ENCODE data around the gene NRL. TPM values are rescaled to one million over a fixed set of nuclear protein-coding genes. Genes with fewer than 3 reads are reported as not detected.

NRL gene
- total RNA-seq, 1 donor from 2014 or later = 1.8 TPM

DNA sequence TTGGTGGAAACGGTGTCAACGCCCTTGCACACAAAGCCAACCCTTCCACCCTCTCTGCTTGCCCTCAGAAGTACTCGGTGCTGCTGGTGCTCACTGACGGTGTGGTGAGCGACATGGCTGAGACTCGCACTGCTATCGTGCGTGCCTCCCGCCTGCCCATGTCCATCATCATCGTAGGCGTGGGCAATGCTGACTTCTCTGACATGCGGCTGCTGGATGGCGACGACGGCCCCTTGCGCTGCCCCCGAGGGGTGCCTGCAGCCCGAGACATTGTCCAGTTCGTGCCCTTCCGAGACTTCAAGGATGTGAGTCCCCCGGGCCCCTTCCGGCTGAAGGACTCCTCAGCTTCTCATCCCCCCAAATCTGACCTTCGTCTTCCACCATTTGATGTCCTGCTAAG is 37.7 kb downstream of the NRL start:
- Mint-ChIP-seq H3K27ac (no peak overlapping the region), H3K4me3 (no peak overlapping the region), H3K36me3 (no peaks in the 10 kb centered on the region), H3K9me3 (no peaks in the 10 kb centered on the region), H3K4me1 (ENCODE audit: unreplicated experiment) (peaks cover 18% of the 10 kb centered on the region), H3K27me3 (peaks cover 25% of the 10 kb centered on the region)
- no peak for DNase-seq (ENCODE audit: extremely low spot score, unreplicated experiment)
- TF ChIP-seq, protein P1, sequence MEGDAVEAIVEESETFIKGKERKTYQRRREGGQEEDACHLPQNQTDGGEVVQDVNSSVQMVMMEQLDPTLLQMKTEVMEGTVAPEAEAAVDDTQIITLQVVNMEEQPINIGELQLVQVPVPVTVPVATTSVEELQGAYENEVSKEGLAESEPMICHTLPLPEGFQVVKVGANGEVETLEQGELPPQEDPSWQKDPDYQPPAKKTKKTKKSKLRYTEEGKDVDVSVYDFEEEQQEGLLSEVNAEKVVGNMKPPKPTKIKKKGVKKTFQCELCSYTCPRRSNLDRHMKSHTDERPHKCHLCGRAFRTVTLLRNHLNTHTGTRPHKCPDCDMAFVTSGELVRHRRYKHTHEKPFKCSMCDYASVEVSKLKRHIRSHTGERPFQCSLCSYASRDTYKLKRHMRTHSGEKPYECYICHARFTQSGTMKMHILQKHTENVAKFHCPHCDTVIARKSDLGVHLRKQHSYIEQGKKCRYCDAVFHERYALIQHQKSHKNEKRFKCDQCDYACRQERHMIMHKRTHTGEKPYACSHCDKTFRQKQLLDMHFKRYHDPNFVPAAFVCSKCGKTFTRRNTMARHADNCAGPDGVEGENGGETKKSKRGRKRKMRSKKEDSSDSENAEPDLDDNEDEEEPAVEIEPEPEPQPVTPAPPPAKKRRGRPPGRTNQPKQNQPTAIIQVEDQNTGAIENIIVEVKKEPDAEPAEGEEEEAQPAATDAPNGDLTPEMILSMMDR (conservative IDR thresholded peaks at IDR 0.05) = no peak

DNA sequence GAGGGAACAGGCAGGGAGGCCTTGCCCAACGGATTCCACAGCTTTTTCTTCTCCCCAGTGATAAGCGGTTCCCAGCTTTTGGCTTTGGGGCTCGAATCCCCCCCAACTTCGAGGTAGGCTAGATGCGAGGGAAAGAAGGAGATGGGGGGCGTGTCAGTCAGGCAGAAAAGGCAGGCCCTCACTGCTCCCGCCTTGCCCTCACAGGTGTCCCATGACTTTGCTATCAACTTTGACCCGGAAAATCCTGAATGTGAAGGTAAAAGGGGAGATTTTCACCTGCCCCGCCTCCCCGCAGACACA is 38.5 kb downstream of the NRL start:
- Mint-ChIP-seq H3K27ac (no peak overlapping the region), H3K36me3 (no peaks in the 10 kb centered on the region), H3K27me3 (peaks cover 21% of the 10 kb centered on the region), H3K4me1 (ENCODE audit: unreplicated experiment) (peaks cover 14% of the 10 kb centered on the region), H3K9me3 (no peaks in the 10 kb centered on the region), H3K4me3 (no peak overlapping the region)
- TF ChIP-seq, protein P1 (conservative IDR thresholded peaks at IDR 0.05) = no peak
- no peak for DNase-seq (ENCODE audit: extremely low spot score, unreplicated experiment)

GRCh38 chr14:24075485-24076301 is 39.1 kb downstream of the NRL start:
- no peak overlapping the region for H3K4me3 Mint-ChIP-seq
- TF ChIP-seq, protein P1 (conservative IDR thresholded peaks at IDR 0.05) = no peak
- peaks cover 23% of the 10 kb centered on the region for H3K27me3 Mint-ChIP-seq
- H3K36me3 Mint-ChIP-seq = no peaks in the 10 kb centered on the region
- DNase-seq (ENCODE audit: extremely low spot score, unreplicated experiment) = no peak
- no peak overlapping the region for H3K27ac Mint-ChIP-seq
- no peaks in the 10 kb centered on the region for H3K9me3 Mint-ChIP-seq
- peaks cover 12% of the 10 kb centered on the region for H3K4me1 Mint-ChIP-seq (ENCODE audit: unreplicated experiment)

DNA sequence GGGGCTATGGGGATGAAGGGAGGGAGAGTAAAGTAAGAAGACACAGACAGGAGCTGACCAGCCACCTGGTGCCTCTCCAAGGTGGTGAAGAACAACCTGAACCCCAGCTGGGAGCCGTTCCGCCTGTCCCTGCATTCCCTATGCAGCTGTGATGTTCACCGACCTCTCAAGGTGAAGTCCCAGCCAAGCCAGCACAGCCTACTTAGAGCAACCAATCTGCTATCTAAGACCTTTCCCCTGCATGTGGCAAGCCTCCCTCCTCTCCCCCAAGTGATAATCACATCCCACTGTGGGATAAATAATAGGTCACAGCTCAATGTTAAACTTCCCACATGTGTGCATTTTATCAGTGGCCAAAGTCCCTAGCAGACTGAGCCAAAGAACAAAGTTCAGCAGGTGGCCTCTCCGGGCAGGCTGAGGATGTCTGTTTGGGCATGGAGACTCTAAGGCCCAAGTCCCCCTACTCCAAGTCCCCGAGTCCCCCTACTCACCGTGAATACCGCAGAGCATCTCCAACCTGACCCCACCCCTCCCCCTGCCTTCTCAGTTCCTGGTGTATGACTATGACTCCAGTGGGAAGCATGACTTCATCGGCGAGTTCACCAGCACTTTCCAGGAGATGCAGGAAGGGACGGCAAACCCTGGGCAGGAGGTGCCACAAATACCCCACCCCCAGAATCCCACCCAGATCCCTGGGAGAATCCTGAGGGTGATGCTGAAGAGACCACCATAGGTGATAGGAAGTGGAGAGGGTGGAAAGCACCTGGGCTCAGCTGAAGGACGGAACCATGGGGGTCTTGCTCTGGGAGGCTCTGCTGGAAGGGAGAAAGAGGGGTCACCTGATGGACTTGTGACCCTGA is 39.9 kb downstream of the NRL start:
- no peak overlapping the region for H3K4me3 Mint-ChIP-seq
- H3K9me3 Mint-ChIP-seq = no peaks in the 10 kb centered on the region
- TF ChIP-seq, protein P1 (conservative IDR thresholded peaks at IDR 0.05) = no peak
- H3K27ac Mint-ChIP-seq = no peak overlapping the region
- DNase-seq (ENCODE audit: extremely low spot score, unreplicated experiment) = no peak
- peaks cover 3% of the 10 kb centered on the region for H3K4me1 Mint-ChIP-seq (ENCODE audit: unreplicated experiment)
- no peaks in the 10 kb centered on the region for H3K36me3 Mint-ChIP-seq
- H3K27me3 Mint-ChIP-seq = peaks cover 23% of the 10 kb centered on the region

- no peaks in the 10 kb centered on the region for H3K9me3 Mint-ChIP-seq
- no peak for DNase-seq (ENCODE audit: extremely low spot score, unreplicated experiment)
- H3K4me3 Mint-ChIP-seq = no peak overlapping the region
- TF ChIP-seq, protein P1 (conservative IDR thresholded peaks at IDR 0.05) = no peak
- H3K27ac Mint-ChIP-seq = no peak overlapping the region
- H3K27me3 Mint-ChIP-seq = peaks cover 20% of the 10 kb centered on the region
- H3K4me1 Mint-ChIP-seq (ENCODE audit: unreplicated experiment) = no peaks in the 10 kb centered on the region
- no peaks in the 10 kb centered on the region for H3K36me3 Mint-ChIP-seq
Measured at GRCh38 chr14:24072881-24073877, 41.6 kb downstream of the NRL start.
